GM06990 (cell line): Measurements from ENCODE around the gene RIMS1.

ENCODE experiments used
- DNase-seq: peaks from one replicate; pipeline ENCODE4 v3.0.0-alpha.2; 2011; ENCODE audit not compliant: insufficient read length; ENCODE audit errors: extremely low read depth
- H3K27me3 ChIP-seq: replicated peaks from 2 replicates; pipeline ENCODE4 v1.6.0; 2011; ENCODE audit warnings: low read length; ENCODE audit not compliant: control insufficient read depth, insufficient read depth
- H3K36me3 ChIP-seq: 2 replicates; pipeline ENCODE4 v1.5.1; 2011; ENCODE audit warnings: low read length; ENCODE audit not compliant: control insufficient read depth, insufficient read depth
- H3K4me3 ChIP-seq: replicated peaks from 2 replicates; pipeline ENCODE4 v1.5.1; 2011; ENCODE audit warnings: low read depth, mild to moderate bottlenecking, control low read depth, low read length
- TF ChIP-seq, protein P1 (sequence below): IDR thresholded peaks from 2 replicates; pipeline ENCODE4 v1.5.1; 2011; ENCODE audit warnings: low read length, control low read depth, mild to moderate bottlenecking, inconsistent platforms; ENCODE audit not compliant: insufficient read depth, poor library complexity, severe bottlenecking

The RIMS1 gene

DNA sequence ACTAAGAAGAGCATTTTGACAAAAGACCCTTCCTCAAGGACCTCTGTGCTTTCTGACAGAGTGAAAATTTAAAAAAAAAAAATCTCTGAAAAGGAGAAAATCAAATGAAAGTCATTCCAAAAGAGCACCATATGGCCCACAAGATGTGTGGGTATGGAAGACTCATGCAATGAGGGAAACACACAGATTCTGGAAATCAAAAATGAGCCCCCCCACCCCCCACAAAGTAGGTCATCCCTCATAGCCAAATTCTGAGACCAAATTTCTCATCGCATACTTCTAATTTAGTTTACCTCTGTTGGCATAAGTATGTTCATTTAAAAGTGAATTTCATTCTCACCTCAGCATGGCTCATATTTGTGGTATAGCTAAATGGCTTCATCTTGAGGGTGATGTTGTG, 554.3 kb downstream of the RIMS1 start:
- no peak for DNase-seq
- no peaks in the 10 kb centered on the region for H3K27me3 ChIP-seq

DNA sequence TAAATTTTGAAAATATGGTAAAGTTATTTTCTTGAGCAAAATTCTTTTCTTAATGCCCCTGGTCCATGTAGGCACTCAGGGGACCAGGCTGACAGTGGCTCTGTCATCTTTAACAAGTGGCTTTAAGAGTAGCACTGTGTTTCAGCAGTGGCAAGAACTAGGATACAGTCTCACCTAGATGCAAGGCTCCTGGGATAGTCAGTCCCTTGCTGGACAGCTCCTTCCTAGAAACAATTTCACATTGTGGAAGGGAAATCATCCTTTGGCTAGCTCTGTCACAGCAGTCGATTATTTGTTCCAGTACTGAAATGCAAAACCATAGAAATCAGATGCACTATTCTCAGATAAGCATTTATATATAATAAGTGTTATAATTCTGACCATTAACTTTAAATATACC, 560.1 kb downstream of the RIMS1 start:
- TF ChIP-seq, protein P1, sequence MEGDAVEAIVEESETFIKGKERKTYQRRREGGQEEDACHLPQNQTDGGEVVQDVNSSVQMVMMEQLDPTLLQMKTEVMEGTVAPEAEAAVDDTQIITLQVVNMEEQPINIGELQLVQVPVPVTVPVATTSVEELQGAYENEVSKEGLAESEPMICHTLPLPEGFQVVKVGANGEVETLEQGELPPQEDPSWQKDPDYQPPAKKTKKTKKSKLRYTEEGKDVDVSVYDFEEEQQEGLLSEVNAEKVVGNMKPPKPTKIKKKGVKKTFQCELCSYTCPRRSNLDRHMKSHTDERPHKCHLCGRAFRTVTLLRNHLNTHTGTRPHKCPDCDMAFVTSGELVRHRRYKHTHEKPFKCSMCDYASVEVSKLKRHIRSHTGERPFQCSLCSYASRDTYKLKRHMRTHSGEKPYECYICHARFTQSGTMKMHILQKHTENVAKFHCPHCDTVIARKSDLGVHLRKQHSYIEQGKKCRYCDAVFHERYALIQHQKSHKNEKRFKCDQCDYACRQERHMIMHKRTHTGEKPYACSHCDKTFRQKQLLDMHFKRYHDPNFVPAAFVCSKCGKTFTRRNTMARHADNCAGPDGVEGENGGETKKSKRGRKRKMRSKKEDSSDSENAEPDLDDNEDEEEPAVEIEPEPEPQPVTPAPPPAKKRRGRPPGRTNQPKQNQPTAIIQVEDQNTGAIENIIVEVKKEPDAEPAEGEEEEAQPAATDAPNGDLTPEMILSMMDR: no peak
- DNase-seq: no peak
- Histone ChIP-seq H3K4me3 (no peak overlapping the region), H3K27me3 (no peaks in the 10 kb centered on the region), H3K36me3 (no peaks in the 10 kb centered on the region)

More for the DNA sequence above, 554.3 kb downstream of the RIMS1 start:
- H3K36me3 ChIP-seq: no peaks in the 10 kb centered on the region
- H3K4me3 ChIP-seq: no peak overlapping the region
- TF ChIP-seq, protein P1: no peak
